RWPE2 (cell line): ENCODE data around the gene VMAC.

Experiments used
- ATAC-seq: fragments of 200-7000 bp; cut with Tn5 transposase; 3 replicates; pipeline ENCODE4 v1.9.1; 2021; ENCODE audit warnings: low read depth
- DNase-seq: peaks from one replicate; pipeline ENCODE4 v3.0.0-alpha.2; 2020; ENCODE audit warnings: low spot score
- H3K27ac ChIP-seq: fragments of 450-650 bp; 2 replicates; pipeline ENCODE4 v1.5.1; 2017; ENCODE audit warnings: mild to moderate bottlenecking; ENCODE audit not compliant: poor library complexity, severe bottlenecking
- H3K27me3 ChIP-seq: fragments of 250-450 bp; sonication (Bioruptor Pico); 2 replicates; pipeline ENCODE4 v1.5.1; 2021; ENCODE audit warnings: mild to moderate bottlenecking, moderate library complexity; ENCODE audit not compliant: insufficient read depth, poor library complexity, severe bottlenecking
- H3K36me3 ChIP-seq: fragments of 250-450 bp; sonication (Bioruptor Pico); 2 replicates; pipeline ENCODE4 v1.5.1; 2020; ENCODE audit warnings: low read depth, mild to moderate bottlenecking, moderate library complexity
- H3K4me1 ChIP-seq: fragments of 250-450 bp; sonication (Bioruptor Pico); 2 replicates; pipeline ENCODE4 v1.5.1; 2021; ENCODE audit warnings: mild to moderate bottlenecking, moderate library complexity; ENCODE audit not compliant: insufficient read depth, poor library complexity, severe bottlenecking
- H3K4me3 ChIP-seq: fragments of 250-450 bp; sonication (Bioruptor Pico); 2 replicates; pipeline ENCODE4 v1.5.1; 2021; ENCODE audit warnings: mild to moderate bottlenecking, moderate library complexity; ENCODE audit not compliant: severe bottlenecking
- H3K9me3 ChIP-seq: fragments of 250-450 bp; sonication (Bioruptor Pico); 2 replicates; pipeline ENCODE4 v1.5.1; 2021; ENCODE audit warnings: mild to moderate bottlenecking, moderate library complexity; ENCODE audit not compliant: severe bottlenecking
- CTCF ChIP-seq: fragments of 450-650 bp; IDR thresholded peaks from one replicate; pipeline ENCODE4 v1.5.1; 2017; ENCODE audit warnings: mild to moderate bottlenecking, moderate library complexity; ENCODE audit not compliant: poor library complexity, severe bottlenecking

VMAC gene

GRCh38 chr19:5936292-5936592, 31.6 kb downstream of the VMAC start:
- Histone ChIP-seq H3K4me1 (no peaks in the 10 kb centered on the region), H3K27ac (no peak overlapping the region), H3K36me3 (peaks cover 28% of the 10 kb centered on the region), H3K4me3 (no peak overlapping the region), H3K9me3 (no peaks in the 10 kb centered on the region), H3K27me3 (no peaks in the 10 kb centered on the region)
- DNase-seq (no peak), ATAC-seq (no peak)
- no peak for TF ChIP-seq CTCF

DNA sequence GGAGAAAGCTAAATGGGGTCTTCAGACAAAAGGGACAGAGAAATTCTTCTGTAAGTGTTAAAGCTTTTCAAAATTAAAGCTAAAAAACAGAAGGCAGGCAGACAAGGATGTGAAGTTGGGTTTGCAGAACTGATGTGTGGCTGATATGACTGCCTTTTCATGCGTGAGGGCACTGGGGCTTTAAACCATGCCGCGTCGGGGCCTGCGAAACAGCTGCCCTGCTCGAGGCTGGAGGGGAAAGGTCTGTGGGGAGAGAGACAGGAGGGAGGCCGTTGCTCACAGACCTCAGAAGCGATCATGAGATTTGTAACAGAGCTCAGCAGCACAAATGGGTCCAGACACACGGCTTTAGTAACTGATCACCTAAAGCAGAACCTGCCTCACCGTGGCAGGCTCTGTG, 32.9 kb downstream of the VMAC start:
- Histone ChIP-seq H3K27me3 (no peaks in the 10 kb centered on the region), H3K36me3 (peaks cover 26% of the 10 kb centered on the region; the same call in 1 of the 2 replicates), H3K27ac (no peak overlapping the region), H3K4me3 (no peak overlapping the region), H3K9me3 (no peaks in the 10 kb centered on the region), H3K4me1 (no peaks in the 10 kb centered on the region)
- TF ChIP-seq CTCF, result no peak
- ATAC-seq, result no peak
- DNase-seq, result no peak

DNA sequence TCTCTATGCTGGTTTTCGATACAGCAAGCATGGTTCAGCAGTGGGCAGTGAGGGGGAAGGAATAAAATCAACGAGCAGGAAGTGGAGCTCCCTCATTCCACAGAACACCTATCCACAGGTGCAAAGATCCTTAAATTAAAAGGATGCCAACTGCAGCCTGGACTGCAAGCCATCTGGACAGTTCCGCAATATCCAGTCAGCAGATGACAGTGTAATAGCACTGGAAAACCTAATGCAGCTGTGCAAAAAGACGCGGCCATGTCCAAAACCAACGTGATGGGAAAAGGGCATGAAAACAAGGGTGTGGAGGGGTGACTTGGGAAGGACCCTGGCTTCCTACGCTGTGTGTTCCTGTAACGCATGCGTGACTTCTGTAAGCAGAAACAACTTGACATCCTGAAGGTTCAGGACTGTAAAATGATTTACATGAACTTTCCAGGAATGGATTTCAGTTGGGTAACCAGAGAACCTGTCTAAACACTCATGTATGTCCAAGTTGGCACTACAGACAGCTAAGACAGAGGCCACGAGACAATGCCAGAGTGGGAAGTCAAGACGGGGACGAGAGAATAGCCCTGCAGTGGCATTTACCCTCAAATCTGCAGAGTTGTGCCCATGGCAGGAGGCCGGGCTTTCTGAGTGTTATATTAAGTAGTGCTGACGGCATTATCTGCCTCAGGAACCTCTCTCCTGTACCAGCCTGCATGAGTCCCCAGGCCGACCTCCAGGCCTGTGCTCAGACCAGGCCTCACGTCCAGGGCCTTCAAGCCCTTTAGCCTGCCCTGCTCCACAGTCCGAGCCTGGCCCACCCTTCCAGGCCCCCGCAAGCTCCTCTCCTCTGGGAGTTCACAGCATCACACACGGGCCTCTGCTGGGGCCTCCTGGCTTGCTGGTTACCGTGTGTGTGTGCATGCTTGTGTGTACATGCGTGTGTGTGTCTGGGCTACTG, 35.9 kb downstream of the VMAC start:
- H3K9me3 ChIP-seq, result no peaks in the 10 kb centered on the region
- no peak overlapping the region for H3K27ac ChIP-seq
- no peaks in the 10 kb centered on the region for H3K4me1 ChIP-seq
- no peak overlapping the region for H3K4me3 ChIP-seq
- no peak for ATAC-seq
- DNase-seq, result no peak
- no peaks in the 10 kb centered on the region for H3K27me3 ChIP-seq
- no peak for TF ChIP-seq CTCF
- peaks cover 18% of the 10 kb centered on the region; the same call in 1 of the 2 replicates for H3K36me3 ChIP-seq

DNA sequence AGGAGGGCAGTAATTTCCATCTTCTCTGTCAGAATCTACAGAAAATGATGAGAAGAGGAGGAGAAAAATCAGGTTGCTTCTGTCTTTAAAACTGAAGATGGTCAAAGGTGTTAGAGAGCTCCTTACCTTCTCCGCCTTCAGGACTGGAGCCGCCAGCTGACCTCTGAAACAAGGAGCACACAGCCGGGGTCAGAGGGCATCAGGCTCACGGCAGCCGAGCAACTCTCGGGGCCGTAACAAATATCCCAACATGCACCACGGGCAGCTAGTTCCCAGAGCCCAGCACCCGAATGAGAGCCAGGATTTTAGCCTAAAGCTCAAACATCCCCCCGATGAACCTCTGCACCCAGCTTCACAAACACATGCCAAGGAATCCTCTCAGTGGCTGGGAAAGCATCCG, 37.0 kb downstream of the VMAC start:
- peaks cover 18% of the 10 kb centered on the region for H3K36me3 ChIP-seq
- H3K9me3 ChIP-seq, result no peaks in the 10 kb centered on the region
- no peaks in the 10 kb centered on the region for H3K4me1 ChIP-seq
- H3K4me3 ChIP-seq, result no peak overlapping the region
- H3K27ac ChIP-seq, result no peak overlapping the region
- ATAC-seq (no peak), DNase-seq (no peak)
- TF ChIP-seq CTCF, result no peak
- no peaks in the 10 kb centered on the region for H3K27me3 ChIP-seq

- H3K36me3 ChIP-seq, result peaks cover 18% of the 10 kb centered on the region
- no peak for ATAC-seq
These were observed 38.4 kb downstream of the VMAC start for GRCh38 chr19:5943045-5943444.

More at GRCh38 chr19:5943045-5943444, 38.4 kb downstream of the VMAC start:
- Histone ChIP-seq H3K4me3 (no peak overlapping the region), H3K27ac (no peak overlapping the region), H3K4me1 (no peaks in the 10 kb centered on the region), H3K9me3 (no peaks in the 10 kb centered on the region), H3K27me3 (no peaks in the 10 kb centered on the region)
- no peak for DNase-seq
- TF ChIP-seq CTCF, result no peak
